DMS 273 treated with DMSO at 0.1 percent for 48 hours (cell line): ENCODE measurements around the gene NCAM1.
"Not testable (repeated sequence)": the region's sequence is repeated elsewhere in the genome, so short reads cannot be mapped to it uniquely, and the experiment has no call there.

Experiments used
- DNase-seq: peaks from one replicate; lab custom pipeline; 2025; lab: John Stamatoyannopoulos, UW

NCAM1 gene

GRCh38 chr11:113022262-113022661, 61.0 kb downstream of the NCAM1 start:
- DNase-seq = no peak

- no peak for DNase-seq
Measured at GRCh38 chr11:113023228-113023627, 62.0 kb downstream of the NCAM1 start.

DNA sequence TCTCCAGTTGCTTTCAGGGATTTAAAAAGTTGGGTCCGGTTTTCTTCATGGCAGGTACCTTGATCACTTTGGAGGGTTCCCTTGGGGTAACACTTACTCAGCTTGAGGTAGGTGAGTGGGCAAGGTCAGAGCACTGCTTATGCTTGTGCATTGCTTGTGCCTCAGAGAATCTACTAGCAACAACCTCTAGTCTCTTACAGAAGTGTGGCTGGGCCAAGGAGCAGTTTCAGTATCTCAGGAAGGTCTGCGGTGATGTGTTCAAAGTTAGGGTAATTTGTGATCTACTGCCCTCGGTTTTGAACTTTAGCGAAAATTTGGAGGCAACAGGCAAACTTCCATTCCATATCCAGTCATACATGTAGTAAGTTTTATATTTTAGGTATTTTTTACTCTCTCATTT, 62.8 kb downstream of the NCAM1 start:
- DNase-seq = no peak

GRCh38 chr11:113026778-113027177, 65.6 kb downstream of the NCAM1 start:
- DNase-seq = no peak

GRCh38 chr11:113034576-113034975, 73.4 kb downstream of the NCAM1 start:
- DNase-seq = no peak

DNA sequence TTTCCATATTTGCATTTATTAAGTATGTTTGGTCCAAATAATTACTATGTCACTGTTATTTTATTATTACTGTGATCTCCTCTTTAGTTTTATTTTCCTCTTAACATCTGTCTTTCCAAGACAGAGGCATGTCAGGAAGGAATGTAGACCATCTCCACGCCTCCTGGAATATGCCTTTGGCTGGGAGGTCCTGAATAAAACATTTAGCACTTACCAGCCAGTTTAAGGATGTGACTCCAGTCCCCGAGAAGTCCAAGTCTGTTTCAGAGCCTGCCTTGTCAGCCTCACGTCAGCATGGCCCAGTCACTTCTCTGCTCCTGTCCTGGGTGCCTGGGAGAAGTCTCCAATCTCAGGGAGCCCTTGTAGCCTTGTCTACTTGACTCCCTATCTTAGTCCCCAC, 74.5 kb downstream of the NCAM1 start:
- no peak for DNase-seq

- no peak for DNase-seq
Measured at GRCh38 chr11:113043698-113044097, 82.5 kb downstream of the NCAM1 start.

GRCh38 chr11:113045146-113045545, 83.9 kb downstream of the NCAM1 start:
- no peak for DNase-seq

DNA sequence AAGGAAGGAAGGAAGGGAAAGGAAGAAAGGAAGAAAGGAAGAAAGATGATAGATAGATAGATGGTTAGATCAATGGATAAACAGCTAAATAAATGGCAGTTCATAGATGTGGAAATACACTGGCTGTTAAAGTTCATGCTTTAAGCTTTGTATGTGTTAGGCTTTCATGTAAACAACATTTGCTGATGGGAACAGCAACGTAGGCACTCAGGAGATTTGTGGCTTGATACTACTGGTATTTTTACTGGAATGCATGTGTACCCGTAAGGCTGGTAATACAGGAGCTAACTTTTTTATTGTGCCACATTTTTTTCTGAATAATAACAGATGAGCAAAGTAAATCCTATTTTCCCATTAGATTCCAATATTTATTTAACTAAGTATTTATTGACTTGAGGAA, 85.6 kb downstream of the NCAM1 start:
- no peak for DNase-seq

DNA sequence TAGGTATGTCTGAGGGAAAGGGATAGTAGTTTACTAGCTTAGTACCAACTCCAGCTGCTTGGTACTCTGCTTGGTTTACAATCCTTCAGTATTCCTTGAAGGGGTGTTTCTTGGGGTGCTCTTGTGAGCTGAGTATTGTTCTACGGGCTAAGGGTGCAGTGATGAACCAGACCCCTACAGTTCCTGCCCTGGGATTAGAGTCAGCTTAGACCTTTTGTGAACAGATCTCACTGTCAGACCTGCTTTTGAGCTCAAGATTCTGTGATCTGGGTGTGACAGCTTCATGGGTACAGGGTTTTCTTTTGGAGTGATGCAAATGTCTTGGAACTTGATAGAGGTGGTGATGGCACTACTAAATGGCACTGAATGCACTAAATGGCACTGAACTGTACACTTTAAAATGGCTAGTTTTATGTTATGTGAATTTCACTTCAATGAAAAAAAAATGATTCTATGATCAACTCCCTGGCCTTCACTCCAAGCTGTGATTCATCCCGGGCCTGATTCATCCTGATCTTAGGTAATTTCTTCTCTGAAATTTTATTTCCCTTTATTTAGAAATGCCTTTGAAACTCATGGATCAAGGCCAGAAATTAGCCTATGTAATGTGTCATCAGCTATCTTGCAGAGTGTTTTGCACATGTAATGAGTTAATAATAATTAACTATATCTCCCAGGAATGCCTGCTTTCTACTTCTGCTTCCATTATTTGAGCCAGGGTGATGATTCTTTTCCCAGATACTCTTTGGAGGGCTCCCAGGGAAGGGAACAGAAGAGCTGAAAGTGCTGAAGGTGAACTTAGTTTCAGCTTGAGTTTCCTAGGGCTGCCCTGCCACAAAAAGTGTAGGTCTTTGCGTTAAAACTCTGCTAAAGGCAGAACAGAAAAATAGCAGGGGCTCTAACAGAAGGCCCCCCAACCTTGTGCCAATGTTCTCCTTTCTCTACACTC, 87.9 kb downstream of the NCAM1 start:
- no peak for DNase-seq

DNA sequence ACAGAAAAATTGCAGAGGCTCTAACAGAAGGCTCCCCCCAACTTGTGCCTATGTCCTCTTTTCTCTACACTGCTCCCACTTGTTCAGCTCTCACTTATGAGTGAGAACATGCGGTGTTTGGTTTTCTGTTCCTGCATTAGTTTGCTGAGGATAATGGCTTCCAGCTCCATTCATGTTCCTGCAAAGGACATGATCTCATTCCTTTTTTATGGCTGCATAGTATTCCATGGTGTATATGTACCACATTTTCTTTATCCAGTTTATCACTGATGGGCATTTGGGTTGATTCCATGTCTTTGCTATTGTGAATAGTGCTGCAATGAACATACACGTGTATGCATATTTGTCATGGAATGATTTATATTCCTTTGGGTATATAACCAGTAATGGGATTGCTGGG, 91.8 kb downstream of the NCAM1 start:
- DNase-seq = not testable (repeated sequence)

DNA sequence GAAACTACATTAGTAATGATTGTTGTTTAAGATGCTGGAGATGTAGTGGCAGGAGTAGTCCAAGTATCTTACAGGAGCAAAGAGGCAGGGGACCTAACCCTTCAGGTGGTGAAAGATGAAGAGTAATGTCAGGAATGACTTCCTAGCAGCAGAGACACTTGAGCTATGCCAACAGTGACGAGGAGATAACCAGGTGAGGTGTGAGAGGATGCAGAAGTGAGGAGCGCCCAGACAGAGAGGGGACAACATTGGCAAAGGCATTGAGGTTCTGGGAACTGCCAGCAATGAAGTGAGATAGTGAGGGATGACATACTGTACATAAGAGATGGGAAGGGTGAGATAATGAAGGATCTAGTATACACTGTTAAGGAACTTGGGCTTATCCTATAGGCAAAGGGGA, 95.8 kb downstream of the NCAM1 start:
- no peak for DNase-seq

DNA sequence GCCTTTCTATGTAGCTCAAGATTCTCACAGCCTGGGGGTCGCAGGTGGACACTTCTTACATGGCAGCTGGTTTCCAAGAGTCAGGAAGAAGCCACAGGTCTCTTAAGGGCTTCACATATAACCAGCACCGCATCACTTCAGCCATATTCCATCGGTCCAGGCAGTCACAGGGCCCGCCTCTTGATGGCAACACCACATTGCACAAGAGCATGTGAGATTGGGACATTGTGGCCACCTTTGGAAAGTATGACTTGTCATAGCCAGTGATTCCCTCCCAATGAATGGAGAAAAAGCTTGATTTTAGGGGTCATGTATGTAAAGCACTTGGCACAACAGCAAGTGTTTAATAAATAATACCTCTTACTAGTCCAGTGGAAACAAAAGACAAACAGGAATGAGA, 98.3 kb downstream of the NCAM1 start:
- no peak for DNase-seq

- no peak for DNase-seq
Measured at GRCh38 chr11:113065330-113065729, 104.1 kb downstream of the NCAM1 start.

DNA sequence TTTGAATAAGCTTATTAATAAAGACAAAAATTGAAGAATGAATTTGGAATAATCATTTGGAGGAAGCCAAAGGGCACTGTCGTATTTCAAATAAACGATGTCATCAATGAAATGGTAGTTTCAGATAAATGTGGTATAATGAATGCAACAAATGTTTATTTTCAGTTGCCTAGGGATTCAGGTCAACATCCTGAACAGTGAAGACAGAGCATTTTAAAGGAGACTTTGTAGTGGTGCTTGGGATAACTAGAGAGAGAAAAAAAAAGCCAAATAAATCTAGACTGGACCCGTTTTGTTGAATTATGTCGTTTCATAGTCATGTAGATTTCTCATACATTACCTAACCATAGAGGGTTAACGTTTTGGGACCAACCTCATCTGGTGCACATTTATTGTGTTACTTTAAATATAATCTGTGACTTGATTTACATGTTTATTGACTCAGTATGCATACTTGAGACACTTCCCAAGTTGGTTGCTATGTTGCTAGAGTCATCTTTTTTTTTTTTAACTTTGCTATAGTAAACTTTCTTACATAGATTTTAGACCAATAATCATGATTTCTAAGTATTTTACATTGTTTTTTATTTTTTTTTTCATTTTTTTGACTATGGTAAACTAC, 111.1 kb downstream of the NCAM1 start:
- DNase-seq = no peak

DNA sequence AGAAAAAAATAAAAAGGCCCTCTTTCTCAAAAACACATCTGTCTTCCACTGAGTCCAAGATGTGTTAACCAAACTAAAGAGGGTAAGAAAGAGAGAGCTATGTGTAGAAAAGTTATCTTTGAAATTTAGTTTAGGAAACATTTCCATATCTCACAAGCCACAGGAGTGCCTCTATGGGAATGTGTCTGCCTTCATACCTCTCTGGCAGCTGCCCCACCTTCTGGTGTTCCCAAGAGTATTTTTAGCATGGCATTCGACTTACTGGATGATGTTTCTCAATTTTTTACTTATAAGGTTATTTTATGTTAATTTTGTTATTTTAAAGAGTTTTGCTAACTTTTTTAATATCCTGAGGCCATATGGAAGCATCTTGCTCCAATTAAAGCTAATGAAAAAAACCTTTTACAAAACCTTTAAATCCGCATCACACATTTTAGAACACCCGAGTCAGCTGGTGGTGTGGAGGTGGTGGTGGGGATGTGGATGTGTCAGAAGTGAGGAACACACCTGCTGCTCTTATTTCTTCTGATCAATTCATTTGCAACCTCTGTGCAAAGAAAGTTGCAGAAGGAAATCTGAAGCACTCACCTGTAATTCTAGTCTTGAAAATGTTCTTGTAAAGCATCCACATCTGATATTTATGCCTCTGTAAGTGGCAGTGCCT, 112.2 kb downstream of the NCAM1 start:
- DNase-seq = no peak

DNA sequence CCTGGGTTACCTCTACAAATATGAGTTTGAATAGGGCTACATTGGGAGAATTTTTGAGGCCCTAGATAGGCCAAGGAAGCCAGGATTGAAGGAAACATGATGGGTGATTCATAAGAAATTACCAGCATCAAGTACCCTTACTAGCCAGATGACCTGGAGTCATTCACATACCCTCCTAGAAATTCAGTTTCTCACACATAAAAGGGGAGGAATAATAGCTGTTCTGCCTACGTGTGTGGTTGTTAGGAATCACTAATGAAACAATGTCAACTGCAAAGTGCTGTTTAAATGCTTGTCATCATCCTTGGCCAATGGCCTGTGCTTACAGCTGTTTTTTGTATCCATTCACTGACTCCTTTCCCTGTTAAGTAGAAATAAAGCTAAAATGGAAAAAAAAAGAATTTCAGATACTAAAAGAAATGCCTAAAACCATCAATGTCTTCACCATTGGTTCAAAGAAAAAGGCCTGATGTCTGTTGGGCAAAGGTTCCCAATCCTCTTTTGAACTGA, 114.4 kb downstream of the NCAM1 start:
- no peak for DNase-seq

- DNase-seq = no peak
Measured at GRCh38 chr11:113077379-113077778, 116.2 kb downstream of the NCAM1 start.

DNA sequence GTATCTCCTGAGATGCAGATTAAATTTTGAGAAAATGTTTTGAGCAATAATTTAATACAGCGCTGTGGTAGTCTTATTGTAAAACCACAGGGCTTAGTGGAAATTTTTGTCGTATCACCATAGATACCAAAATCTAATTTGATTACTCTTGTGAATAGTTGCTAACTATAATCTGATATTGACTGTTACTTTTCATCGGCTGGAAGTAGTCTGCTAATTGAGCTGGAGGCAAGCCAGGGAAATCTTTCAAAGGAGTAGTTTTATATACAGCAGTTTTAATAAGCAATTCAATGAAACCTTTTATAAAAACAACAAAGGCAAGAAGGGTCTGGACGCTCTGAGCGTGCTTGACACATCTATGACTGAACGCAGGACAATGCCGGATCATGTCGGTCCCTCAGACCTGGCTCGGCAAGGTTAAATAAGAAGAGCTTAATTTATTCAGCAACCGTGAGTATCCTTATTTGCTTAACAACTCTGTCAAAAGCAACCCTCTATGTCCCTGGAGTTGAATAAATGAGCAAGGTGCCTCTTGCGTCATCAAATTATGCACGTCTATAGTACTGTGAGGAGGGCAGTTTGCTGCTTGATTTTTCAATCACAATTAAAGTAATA, 121.2 kb downstream of the NCAM1 start:
- DNase-seq = no peak

GRCh38 chr11:113083571-113083970, 122.4 kb downstream of the NCAM1 start:
- no peak for DNase-seq

DNA sequence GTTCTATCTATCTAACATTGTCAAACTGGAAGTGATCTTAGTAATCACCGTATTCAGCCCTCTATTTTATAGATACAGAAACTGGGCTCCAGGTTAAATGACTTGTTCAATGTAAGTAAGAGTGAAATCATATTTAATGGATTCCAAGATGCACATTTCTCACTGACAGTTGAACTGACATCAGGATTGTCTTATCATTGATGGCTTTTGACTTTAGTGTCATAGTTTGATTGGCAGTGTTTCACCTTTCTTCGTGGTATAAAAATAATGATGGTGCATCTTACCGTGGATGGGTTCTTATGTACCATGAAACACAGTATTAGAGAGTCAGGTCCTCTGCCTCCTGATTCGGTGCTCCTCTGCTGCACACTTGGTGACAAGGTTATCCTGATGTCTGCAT, 123.1 kb downstream of the NCAM1 start:
- no peak for DNase-seq

DNA sequence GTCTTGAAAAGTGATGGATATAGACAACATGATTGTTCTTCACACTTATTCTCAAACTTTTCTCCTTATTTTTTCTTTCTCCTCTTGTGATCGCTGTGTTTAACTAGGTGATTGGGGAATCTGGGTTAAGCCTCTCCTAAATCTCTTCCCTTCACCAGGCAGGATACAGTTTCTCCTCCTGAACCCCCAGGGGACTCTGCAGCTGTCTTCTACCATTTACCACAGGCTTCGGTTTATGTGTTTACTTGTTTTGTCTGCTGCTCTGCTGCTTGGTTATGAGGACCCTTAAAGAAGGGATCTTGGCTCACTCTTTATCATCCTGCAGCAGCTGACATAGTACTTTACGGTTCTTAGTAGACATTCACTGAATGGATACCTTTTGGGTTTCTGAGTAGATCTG, 124.2 kb downstream of the NCAM1 start:
- DNase-seq = no peak
